Ishikawa (cell line): ENCODE measurements around the gene TRAK2.

ENCODE experiments used
- CEBPB ChIP-seq: IDR thresholded peaks from 2 replicates; pipeline ENCODE4 v1.6.1; 2012
- CREB1 ChIP-seq: IDR thresholded peaks from 2 replicates; pipeline ENCODE4 v1.6.1; 2012; ENCODE audit warnings: low read depth
- EGR1 ChIP-seq: IDR thresholded peaks from 2 replicates; pipeline ENCODE4 v1.6.1; 2012
- EP300 ChIP-seq: IDR thresholded peaks from 2 replicates; pipeline ENCODE4 v1.6.1; 2012; ENCODE audit warnings: borderline replicate concordance
- FOXM1 ChIP-seq: IDR thresholded peaks from 2 replicates; pipeline ENCODE4 v1.6.1; 2012; ENCODE audit warnings: low read depth, borderline replicate concordance
- MAX ChIP-seq: IDR thresholded peaks from 2 replicates; pipeline ENCODE4 v1.6.1; 2012
- NFIC ChIP-seq: IDR thresholded peaks from 2 replicates; pipeline ENCODE4 v1.6.1; 2012
- RAD21 ChIP-seq: IDR thresholded peaks from 2 replicates; pipeline ENCODE4 v1.6.1; 2012; ENCODE audit warnings: low read depth
- TAF1 ChIP-seq: IDR thresholded peaks from 2 replicates; pipeline ENCODE4 v1.6.1; 2012; ENCODE audit warnings: low read depth, mild to moderate bottlenecking
- TCF12 ChIP-seq: IDR thresholded peaks from 2 replicates; pipeline ENCODE4 v1.6.1; 2012; ENCODE audit warnings: low read depth
- TEAD4 ChIP-seq: IDR thresholded peaks from 2 replicates; pipeline ENCODE4 v1.6.1; 2012
- USF1 ChIP-seq: IDR thresholded peaks from 2 replicates; pipeline ENCODE4 v1.6.1; 2012
- YY1 ChIP-seq: IDR thresholded peaks from 2 replicates; pipeline ENCODE4 v1.6.1; 2012; ENCODE audit warnings: low read depth
- ZBTB7A ChIP-seq: IDR thresholded peaks from 2 replicates; pipeline ENCODE4 v1.6.1; 2012; ENCODE audit warnings: low read depth
- TF ChIP-seq, protein P1 (sequence below): IDR thresholded peaks from 2 replicates; pipeline ENCODE4 v1.6.1; 2012; ENCODE audit warnings: low read depth, mild to moderate bottlenecking

Gene TRAK2

GRCh38 chr2:201433394-201433995 lies 17.8 kb downstream of the TRAK2 start:
- TF ChIP-seq NFIC (no peak), CEBPB (no peak), MAX (no peak), EGR1 (no peak), TCF12 (no peak), TEAD4 (no peak), ZBTB7A (no peak), FOXM1 (no peak), CREB1 (no peak), USF1 (no peak), YY1 (no peak), EP300 (no peak), TAF1 (no peak), RAD21 (no peak)
- TF ChIP-seq, protein P1, sequence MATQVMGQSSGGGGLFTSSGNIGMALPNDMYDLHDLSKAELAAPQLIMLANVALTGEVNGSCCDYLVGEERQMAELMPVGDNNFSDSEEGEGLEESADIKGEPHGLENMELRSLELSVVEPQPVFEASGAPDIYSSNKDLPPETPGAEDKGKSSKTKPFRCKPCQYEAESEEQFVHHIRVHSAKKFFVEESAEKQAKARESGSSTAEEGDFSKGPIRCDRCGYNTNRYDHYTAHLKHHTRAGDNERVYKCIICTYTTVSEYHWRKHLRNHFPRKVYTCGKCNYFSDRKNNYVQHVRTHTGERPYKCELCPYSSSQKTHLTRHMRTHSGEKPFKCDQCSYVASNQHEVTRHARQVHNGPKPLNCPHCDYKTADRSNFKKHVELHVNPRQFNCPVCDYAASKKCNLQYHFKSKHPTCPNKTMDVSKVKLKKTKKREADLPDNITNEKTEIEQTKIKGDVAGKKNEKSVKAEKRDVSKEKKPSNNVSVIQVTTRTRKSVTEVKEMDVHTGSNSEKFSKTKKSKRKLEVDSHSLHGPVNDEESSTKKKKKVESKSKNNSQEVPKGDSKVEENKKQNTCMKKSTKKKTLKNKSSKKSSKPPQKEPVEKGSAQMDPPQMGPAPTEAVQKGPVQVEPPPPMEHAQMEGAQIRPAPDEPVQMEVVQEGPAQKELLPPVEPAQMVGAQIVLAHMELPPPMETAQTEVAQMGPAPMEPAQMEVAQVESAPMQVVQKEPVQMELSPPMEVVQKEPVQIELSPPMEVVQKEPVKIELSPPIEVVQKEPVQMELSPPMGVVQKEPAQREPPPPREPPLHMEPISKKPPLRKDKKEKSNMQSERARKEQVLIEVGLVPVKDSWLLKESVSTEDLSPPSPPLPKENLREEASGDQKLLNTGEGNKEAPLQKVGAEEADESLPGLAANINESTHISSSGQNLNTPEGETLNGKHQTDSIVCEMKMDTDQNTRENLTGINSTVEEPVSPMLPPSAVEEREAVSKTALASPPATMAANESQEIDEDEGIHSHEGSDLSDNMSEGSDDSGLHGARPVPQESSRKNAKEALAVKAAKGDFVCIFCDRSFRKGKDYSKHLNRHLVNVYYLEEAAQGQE, result no peak

GRCh38 chr2:201432621-201433393 lies 18.5 kb downstream of the TRAK2 start:
- TF ChIP-seq NFIC, result no peak
- TF ChIP-seq, protein P1, result no peak
- TF ChIP-seq TAF1, result no peak
- no peak for TF ChIP-seq YY1
- no peak for TF ChIP-seq ZBTB7A
- no peak for TF ChIP-seq TCF12
- TF ChIP-seq EP300, result no peak
- no peak for TF ChIP-seq TEAD4
- TF ChIP-seq CREB1, result no peak
- TF ChIP-seq CEBPB, result no peak
- no peak for TF ChIP-seq EGR1
- TF ChIP-seq USF1, result no peak
- TF ChIP-seq RAD21, result no peak
- TF ChIP-seq MAX, result no peak
- no peak for TF ChIP-seq FOXM1

DNA sequence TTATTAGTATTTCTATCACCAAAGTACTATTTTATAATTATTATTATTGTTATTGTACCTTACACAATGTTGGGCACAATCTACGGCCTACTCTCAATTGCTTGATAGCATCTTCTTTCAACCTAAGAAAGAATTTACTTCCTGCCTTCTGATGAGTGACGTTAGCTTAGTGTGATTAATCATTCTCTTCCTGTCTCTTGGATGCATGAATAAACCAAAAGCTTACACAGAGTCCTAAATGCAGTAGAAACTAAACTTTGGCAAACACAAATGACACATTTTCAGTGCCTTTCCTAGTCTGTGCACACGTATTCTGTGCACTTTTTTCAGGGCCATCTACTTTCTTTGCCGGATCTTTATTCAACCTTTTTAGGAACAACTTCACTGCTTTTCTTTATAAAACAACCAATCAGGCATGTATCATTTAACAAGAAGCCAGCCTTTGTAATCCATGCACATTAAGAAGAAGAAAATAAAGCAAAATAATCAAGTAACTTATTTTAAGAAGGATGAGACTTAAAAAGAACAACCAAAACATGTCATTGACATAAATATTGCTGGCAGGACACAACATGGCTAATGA lies 19.1 kb downstream of the TRAK2 start:
- TF ChIP-seq CEBPB (no peak), ZBTB7A (no peak), FOXM1 (no peak), YY1 (no peak), TAF1 (no peak), MAX (no peak), EP300 (no peak), EGR1 (no peak), NFIC (no peak), TEAD4 (no peak), TCF12 (no peak), CREB1 (no peak), RAD21 (no peak), USF1 (no peak)
- TF ChIP-seq, protein P1, result no peak
